Spleen (tissue), 11 donors: ENCODE measurements around the gene ADAMTSL1. TPM values are rescaled to one million over a fixed set of nuclear protein-coding genes. Genes with fewer than 3 reads are reported as not detected.

Experiments used
- DNase-seq: peaks from one replicate; pipeline ENCODE4 v3.0.0-alpha.2; 2020
- H3K27ac ChIP-seq, 8 donors: fragments of 200-600 bp; sonication (generic) in 7 of 8; 1 replicate in 4 of 8; 2 replicates in 4 of 8; pipeline versions ENCODE4 v1.5.0 to v1.8.0; 2016 to 2021; ENCODE audit warnings: inconsistent platforms in 4 of 8, mild to moderate bottlenecking in 4 of 8, moderate library complexity in 1 of 8
- H3K27me3 ChIP-seq, 7 donors: fragments of 200-600 bp; sonication (generic) in 6 of 7; replicated peaks in 1 of 7; 1 replicate in 4 of 7; 2 replicates in 3 of 7; pipeline versions ENCODE4 v1.5.0 to v1.8.0; 2016 to 2021; ENCODE audit warnings: inconsistent platforms in 3 of 7, mild to moderate bottlenecking in 1 of 7
- H3K36me3 ChIP-seq, 6 donors: fragments of 200-600 bp; sonication (generic) in 5 of 6; 1 replicate in 4 of 6; 2 replicates in 2 of 6; pipeline versions ENCODE4 v1.5.0 to v1.8.0; 2016 to 2021; ENCODE audit warnings: inconsistent platforms in 2 of 6
- H3K4me1 ChIP-seq, 6 donors: fragments of 200-600 bp; sonication (generic) in 5 of 6; 1 replicate in 3 of 6; 2 replicates in 3 of 6; pipeline versions ENCODE4 v1.5.0 to v1.8.0; 2016 to 2021; ENCODE audit warnings: inconsistent platforms in 3 of 6
- H3K4me3 ChIP-seq, 8 donors: fragments of 200-600 bp; sonication (generic) in 7 of 8; 1 replicate in 4 of 8; 2 replicates in 4 of 8; pipeline versions ENCODE4 v1.5.0 to v1.8.0; 2016 to 2021; ENCODE audit warnings: inconsistent platforms in 4 of 8, mild to moderate bottlenecking in 4 of 8, moderate library complexity in 2 of 8
- H3K9me3 ChIP-seq, 8 donors: fragments of 200-600 bp; sonication (generic) in 7 of 8; 1 replicate in 4 of 8; 2 replicates in 4 of 8; pipeline versions ENCODE4 v1.5.0 to v1.8.0; 2016 to 2021; ENCODE audit warnings: inconsistent platforms in 4 of 8
- CTCF ChIP-seq, 11 experiments: fragments of 200-600 bp in 7 of 11; fragments of 450-650 bp in 4 of 11; sonication (generic) in 4 of 11; IDR thresholded peaks in 8 of 11; conservative IDR thresholded peaks in 3 of 11; 1 replicate in 7 of 11; 2 replicates in 4 of 11; pipeline versions ENCODE4 v1.4.0 to v1.8.0; 2016 to 2021; ENCODE audit warnings: antibody characterized with exemption in 11 of 11, inconsistent platforms in 4 of 11, mild to moderate bottlenecking in 1 of 11
- POLR2A ChIP-seq, 3 donors: fragments of 450-650 bp; IDR thresholded peaks; one replicate each; pipeline ENCODE4 v1.5.1; 2017; ENCODE audit warnings: antibody characterized with exemption in 3 of 3, mild to moderate bottlenecking in 1 of 3
- POLR2AphosphoS5 ChIP-seq, 3 donors: sonication (generic); formaldehyde crosslinking; IDR thresholded peaks; one replicate each; pipeline ENCODE4 v1.5.1; 2017; ENCODE audit warnings: antibody characterized with exemption in 3 of 3
- WGBS, 5 donors: extraction: QIAGEN DNeasy Blood & Tissue Kit in 3 of 5; methylation state at CpG; one replicate each; pipeline versions ENCODE4 v1.1.5 to v1.1.7; 2013 to 2018; 5-methylcytosine and 5-hydroxymethylcytosine counted together
- intact Hi-C: fragments of 100-400 bp; cut with DNase I; formaldehyde crosslinking; loops from one replicate; pipeline ENCODE4 v1.15.0; 2023; ENCODE audit warnings: low total_unique reads
- polyA plus RNA-seq, 3 donors: library from polyadenylated mRNA; stranded (reverse); fragments of 200-250 nt; gene quantifications; one replicate each; pipeline ENCODE4 v1.2.1, GENCODE V29; 2013
- total RNA-seq, 7 donors: library from RNA; depleted of rRNA in 3 of 7; stranded (reverse); fragments of >200 nt in 3 of 7; fragmentation: NEBNext Ultra II Directional in 4 of 7; extraction: Animal tissue kit (Norgen Biotek cat#: 25700) in 4 of 7; gene quantifications; one replicate each; pipeline versions ENCODE4 v1.1.0 to v1.2.1, GENCODE V29; 2016 to 2021
- donor health status: healthy with polysubstance abuse.
- donor health status: DM: no; HTN: no; CAD: no; lungs with moderate emphysema.
- donor health status: DM: no; HTN: no; CAD: no.
- donor health status: Bipolar disorder and iron deficiency.
- donor health status: healthy.
- donor health status: DM: no; HTN: no; CAD: no.
- donor health status: DM: yes; HTN: yes; CAD: no.

The ADAMTSL1 gene
- total and polyA plus RNA-seq, 10 donors, result 0.35 to 5.3 (median 2.2) TPM

- TF ChIP-seq CTCF (IDR thresholded peaks at IDR 0.05 in 8 of 11, conservative IDR thresholded peaks at IDR 0.05 in 3 of 11) (no peak), POLR2AphosphoS5 (IDR thresholded peaks at IDR 0.05) (no peak), POLR2A (IDR thresholded peaks at IDR 0.05) (no peak)
- H3K4me1 ChIP-seq, result no peaks in the 10 kb centered on the region
- no peak overlapping the region for H3K27ac ChIP-seq
These were observed 185.1 kb downstream of the ADAMTSL1 start for GRCh38 chr9:18658804-18659705.

GRCh38 chr9:18660001-18660400 is 186.0 kb downstream of the ADAMTSL1 start:
- H3K4me3 ChIP-seq, result no peak overlapping the region
- no peaks in the 10 kb centered on the region for H3K27me3 ChIP-seq
- no peak for DNase-seq
- intact Hi-C loops, result no loop called here
- H3K4me1 ChIP-seq, result no peaks in the 10 kb centered on the region
- no peaks in the 10 kb centered on the region for H3K36me3 ChIP-seq
- no peak overlapping the region for H3K27ac ChIP-seq
- WGBS, 5 donors, result 77 to 91% (median 82%) methylated on average over 1 of the region's 1 CpG
- no peaks in the 10 kb centered on the region for H3K9me3 ChIP-seq
- TF ChIP-seq POLR2A (IDR thresholded peaks at IDR 0.05), result no peak
- no peak for TF ChIP-seq POLR2AphosphoS5 (IDR thresholded peaks at IDR 0.05)
- TF ChIP-seq CTCF (IDR thresholded peaks at IDR 0.05 in 8 of 11, conservative IDR thresholded peaks at IDR 0.05 in 3 of 11), result no peak

More at GRCh38 chr9:18658804-18659705, 185.1 kb downstream of the ADAMTSL1 start:
- H3K4me3 ChIP-seq, result no peak overlapping the region
- intact Hi-C loops, result no loop called here
- WGBS, 5 donors, result 83 to 90% (median 85%) methylated on average over 5 of the region's 5 CpGs
- no peaks in the 10 kb centered on the region for H3K36me3 ChIP-seq
- DNase-seq, result no peak
- no peaks in the 10 kb centered on the region for H3K27me3 ChIP-seq
- no peaks in the 10 kb centered on the region for H3K9me3 ChIP-seq

GRCh38 chr9:18662320-18662719 is 188.4 kb downstream of the ADAMTSL1 start:
- 80 to 87% (median 85%) methylated on average over 3 of the region's 3 CpGs for WGBS, 5 donors
- no peak for DNase-seq
- H3K27me3 ChIP-seq, result no peaks in the 10 kb centered on the region
- no peak overlapping the region for H3K27ac ChIP-seq
- no peaks in the 10 kb centered on the region for H3K9me3 ChIP-seq
- intact Hi-C loops, result no loop called here
- no peaks in the 10 kb centered on the region for H3K4me1 ChIP-seq
- no peaks in the 10 kb centered on the region for H3K36me3 ChIP-seq
- no peak for TF ChIP-seq POLR2AphosphoS5 (IDR thresholded peaks at IDR 0.05)
- no peak for TF ChIP-seq CTCF (IDR thresholded peaks at IDR 0.05 in 8 of 11, conservative IDR thresholded peaks at IDR 0.05 in 3 of 11)
- H3K4me3 ChIP-seq, result no peak overlapping the region

- H3K4me3 ChIP-seq, result no peak overlapping the region
- no peaks in the 10 kb centered on the region for H3K9me3 ChIP-seq
- no peak for DNase-seq
- 59 to 82% (median 69%) methylated on average over 1 of the region's 1 CpG for WGBS, 5 donors
- no peaks in the 10 kb centered on the region for H3K36me3 ChIP-seq
- H3K27ac ChIP-seq, result no peak overlapping the region
- no peaks in the 10 kb centered on the region for H3K4me1 ChIP-seq
- TF ChIP-seq CTCF (IDR thresholded peaks at IDR 0.05 in 8 of 11, conservative IDR thresholded peaks at IDR 0.05 in 3 of 11), result no peak
- TF ChIP-seq POLR2A (IDR thresholded peaks at IDR 0.05), result no peak
- no peak for TF ChIP-seq POLR2AphosphoS5 (IDR thresholded peaks at IDR 0.05)
- H3K27me3 ChIP-seq, result no peaks in the 10 kb centered on the region
- intact Hi-C loops, result no loop called here
These were observed 192.0 kb downstream of the ADAMTSL1 start for GRCh38 chr9:18665947-18666346.
